GM19035 (cell line): ENCODE measurements around the gene SSR3.
"Not testable (repeated sequence)": the region's sequence is repeated elsewhere in the genome, so short reads cannot be mapped to it uniquely, and the experiment has no call there.

Experiments
- ATAC-seq: cut with Tn5 transposase; IDR thresholded peaks from one replicate; pipeline ENCODE4 v1.9.1; 2021; ENCODE audit not compliant: unreplicated experiment

SSR3 gene

DNA sequence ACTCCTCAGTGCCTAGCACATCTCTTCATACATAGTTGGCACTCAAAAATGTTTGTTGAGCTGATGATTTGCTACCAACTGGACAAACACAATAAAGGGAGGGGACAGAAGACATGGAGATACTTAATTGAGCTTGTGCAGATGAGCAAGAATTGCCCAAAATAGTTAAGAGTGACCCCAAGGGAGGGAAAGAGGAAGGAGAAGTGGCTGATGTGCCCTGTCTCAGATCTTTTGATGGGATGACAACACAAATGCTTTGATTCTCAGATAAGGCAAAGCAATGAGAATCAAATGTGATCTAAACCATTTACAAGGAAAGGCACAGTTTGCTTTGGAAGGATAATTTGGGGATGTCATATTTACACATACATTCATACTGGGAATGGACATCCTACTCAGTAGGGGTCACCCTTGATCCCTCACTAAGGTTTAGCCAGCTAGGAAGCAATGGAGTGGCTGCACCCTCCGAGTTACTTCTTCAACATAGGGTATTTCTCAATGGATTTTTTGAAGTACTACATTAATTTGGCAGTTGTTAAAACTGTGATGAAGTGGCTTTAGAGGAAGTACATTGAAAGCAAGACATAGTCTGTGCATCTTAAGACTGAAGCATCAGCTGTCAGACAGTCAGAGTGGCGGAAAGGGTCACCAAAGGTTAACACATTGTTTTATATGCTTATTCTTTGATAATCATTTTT is 21.9 kb upstream of the SSR3 start:
- ATAC-seq = no peak

DNA sequence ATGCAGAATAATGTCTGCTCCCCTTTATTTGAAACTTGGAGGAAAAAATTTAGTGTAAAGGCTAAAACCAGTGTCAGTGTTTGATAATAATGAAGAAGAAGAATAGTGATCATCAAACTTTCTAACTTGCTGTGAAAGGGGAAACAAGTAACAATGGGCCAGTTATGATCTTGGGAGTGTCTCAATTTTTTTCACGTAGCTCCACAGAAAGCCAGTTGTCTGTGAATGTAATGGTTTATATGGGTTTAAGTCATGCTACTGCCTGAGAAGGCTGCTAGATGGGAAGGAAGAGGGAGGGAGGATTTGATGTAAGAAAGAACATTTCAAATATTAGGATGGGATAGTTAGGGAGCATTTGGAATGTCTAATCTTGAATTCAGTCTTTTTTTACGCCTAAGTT is 21.1 kb upstream of the SSR3 start:
- ATAC-seq = no peak

- ATAC-seq = no peak
These were observed 20.7 kb upstream of the SSR3 start for GRCh38 chr3:156575641-156576040.

DNA sequence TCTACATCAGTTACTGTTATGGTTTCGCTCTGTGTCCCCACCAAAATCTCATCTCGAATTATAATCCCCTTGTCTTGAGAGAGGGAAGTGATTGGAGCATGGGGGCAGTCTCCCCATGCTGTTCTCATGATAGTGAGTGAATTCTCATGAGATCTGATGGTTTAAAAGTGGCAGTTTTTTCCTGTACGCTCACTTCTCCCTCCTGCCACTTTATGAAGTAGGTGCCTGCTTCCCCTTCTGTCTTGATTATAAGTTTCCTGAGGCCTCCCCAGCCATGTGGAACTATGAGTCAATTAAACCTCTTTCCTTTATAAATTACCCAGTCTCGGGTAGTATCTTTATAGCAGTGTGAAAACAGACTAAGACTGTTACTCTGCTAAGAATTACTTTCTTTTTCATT is 15.0 kb upstream of the SSR3 start:
- not testable (repeated sequence) for ATAC-seq

GRCh38 chr3:156569016-156569415 is 14.1 kb upstream of the SSR3 start:
- ATAC-seq = not testable (repeated sequence)

DNA sequence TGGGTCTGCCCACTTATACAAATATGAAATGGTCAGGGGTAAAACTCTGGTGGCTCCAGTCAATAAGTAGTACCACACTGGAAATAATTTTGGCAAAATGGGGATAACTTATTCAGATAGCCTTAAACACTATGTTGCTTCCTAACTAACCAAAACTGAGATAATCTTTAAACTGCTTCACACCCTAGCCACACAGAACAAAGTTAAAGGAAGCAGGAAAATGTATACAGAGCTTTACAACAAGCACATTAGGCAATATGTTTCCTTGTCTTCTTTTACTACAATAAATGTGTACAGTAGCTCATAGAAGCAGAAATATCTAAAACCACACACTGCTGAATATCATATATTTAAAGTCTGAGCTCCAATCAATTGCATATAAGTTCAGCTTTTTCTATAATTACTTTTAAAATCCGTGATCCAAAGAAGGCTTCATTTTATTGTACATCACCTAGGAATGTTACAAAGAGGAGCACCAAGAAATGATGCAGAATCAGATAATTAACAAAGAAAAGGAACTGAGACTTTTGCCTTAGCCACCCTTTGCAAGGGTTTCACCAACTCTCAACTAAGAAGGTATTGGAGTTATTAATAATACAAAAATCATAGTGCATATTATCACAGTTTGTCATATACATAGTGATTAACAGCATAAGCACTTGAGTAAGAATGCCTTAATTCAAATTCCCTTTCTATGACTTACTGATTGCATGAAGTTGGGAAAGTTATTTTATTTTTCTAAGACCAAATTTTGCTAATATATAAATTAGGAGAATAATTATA is 9.2 kb upstream of the SSR3 start:
- ATAC-seq = no peak

- ATAC-seq = not testable (repeated sequence)
These were observed 7.6 kb upstream of the SSR3 start for GRCh38 chr3:156562486-156562885.

DNA sequence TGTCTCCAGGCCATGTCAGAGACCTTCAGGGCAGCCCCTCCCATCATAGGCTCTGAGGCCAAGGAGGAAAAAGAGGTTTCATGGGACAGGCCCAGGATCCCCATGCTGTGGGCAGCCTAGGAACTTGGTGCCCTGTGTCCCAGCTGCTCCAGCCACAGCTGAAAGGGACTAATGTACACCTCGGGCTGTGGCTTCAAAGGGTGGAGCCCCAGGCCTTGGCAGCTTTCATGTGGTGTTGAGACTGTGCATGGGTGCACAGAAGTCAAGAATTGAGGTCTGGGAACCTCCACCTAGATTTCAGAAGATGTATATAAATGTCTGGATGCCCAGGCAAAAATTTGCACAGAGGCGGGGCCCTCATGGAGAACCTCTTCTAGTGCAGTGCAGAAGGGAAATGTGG is 6.6 kb upstream of the SSR3 start:
- ATAC-seq = no peak

GRCh38 chr3:156559321-156559720 is 4.4 kb upstream of the SSR3 start:
- no peak for ATAC-seq

DNA sequence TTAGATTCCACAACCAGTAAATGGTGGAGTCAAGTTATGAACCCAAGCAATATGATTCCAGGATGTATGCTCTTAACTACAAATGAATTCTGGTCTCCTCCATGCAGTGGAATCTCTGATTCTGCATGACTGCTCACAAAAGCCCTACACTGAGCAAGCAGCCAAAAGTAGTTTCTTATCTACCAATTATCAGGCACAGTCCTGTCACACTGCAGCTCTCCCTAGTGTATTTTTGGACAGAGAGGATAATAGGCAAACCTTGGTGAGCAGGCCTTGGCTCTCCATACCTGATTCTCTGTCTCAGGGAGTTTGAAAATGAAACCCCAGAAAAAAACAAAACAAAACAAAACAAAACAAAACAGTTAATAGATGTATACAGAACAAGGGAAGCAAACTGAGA is 3.5 kb upstream of the SSR3 start:
- no peak for ATAC-seq

DNA sequence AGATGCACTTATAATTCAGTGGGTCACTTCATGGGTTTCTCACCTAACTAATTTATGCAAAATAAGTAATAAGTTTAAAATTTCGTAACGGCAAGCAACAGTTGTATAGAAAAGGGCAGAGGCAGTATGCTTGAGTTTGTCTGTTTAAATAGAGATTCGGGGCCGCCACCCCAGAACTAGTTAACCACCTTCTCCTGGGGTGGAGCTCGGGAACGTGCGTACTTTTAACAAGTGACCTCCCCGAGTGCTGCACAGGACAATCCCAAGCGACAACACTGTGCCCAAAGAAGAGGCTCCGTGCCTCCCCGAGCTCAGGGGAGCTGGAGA is 439 bp downstream of the SSR3 start:
- ATAC-seq = no peak

- ATAC-seq = no peak
These were observed 1.1 kb downstream of the SSR3 start for GRCh38 chr3:156553705-156554356.

- ATAC-seq = no peak
These were observed 1.9 kb downstream of the SSR3 start for GRCh38 chr3:156552973-156553372.

GRCh38 chr3:156551746-156552145 is 3.2 kb downstream of the SSR3 start:
- ATAC-seq = no peak

- ATAC-seq = no peak
These were observed 3.7 kb downstream of the SSR3 start for GRCh38 chr3:156551261-156551660.

GRCh38 chr3:156548902-156549301 is 6.0 kb downstream of the SSR3 start:
- ATAC-seq = no peak

DNA sequence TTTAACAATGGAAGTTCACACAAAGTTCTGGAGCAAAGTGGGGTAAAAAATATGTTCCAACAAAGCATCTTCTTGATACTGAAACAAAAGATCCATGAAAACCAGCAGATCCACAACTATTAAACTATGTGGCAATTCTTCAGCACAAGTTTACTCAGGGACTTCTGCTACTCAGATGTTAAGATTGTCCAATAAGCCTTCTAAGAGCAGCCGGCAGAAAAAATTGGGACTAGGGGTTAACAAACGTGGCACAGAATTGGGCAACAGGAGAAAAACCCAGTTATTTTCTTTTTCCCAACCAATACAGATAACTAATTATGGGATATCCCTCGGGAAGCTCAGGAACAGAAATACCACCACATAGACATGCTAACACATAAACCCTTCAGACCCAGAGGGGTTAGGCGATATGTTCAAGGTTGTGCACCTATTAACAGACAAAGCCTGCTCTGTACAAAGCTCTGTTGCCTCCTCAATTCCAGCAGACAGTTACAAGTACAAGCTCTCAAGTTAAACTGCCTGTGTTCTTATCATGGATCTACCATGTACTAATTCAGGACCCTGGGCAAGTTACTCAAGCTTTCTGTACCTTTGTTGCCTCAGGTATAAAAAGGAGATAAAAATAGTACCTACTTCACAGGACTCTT is 6.8 kb downstream of the SSR3 start:
- ATAC-seq = no peak

DNA sequence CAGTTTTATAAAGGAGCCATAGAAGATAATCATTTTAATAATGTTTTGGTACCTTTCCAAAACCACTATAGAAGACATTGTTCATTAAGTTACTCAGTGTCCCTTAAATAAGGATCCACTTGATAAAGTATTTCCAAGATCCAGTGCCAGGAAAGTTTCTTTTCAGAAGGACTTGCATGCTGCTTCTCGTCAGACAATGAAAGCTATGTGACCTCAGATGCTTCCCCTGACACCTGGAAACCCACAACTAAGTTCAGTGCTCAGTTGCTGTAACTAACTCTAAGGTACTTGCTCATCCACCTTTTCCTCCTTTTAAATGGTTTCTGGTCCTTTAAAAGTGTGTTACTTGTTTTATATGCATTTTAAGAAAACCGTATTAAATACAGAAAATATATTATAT is 7.3 kb downstream of the SSR3 start:
- no peak for ATAC-seq

GRCh38 chr3:156543043-156543555 is 11.8 kb downstream of the SSR3 start:
- ATAC-seq = no peak

- no peak for ATAC-seq
These were observed 12.5 kb downstream of the SSR3 start for GRCh38 chr3:156542101-156543042.
